HG03039 (cell line): ENCODE measurements around the gene PKP1.
"Not testable (repeated sequence)": the region's sequence is repeated elsewhere in the genome, so short reads cannot be mapped to it uniquely, and the experiment has no call there.

Source experiments
- ATAC-seq: cut with Tn5 transposase; IDR thresholded peaks from one replicate; pipeline ENCODE4 v1.9.1; 2021; ENCODE audit warnings: mild to moderate bottlenecking, moderate library complexity; ENCODE audit not compliant: unreplicated experiment

PKP1 gene

GRCh38 chr1:201282931-201283829 is at the start of gene PKP1:
Gene PKP1, plus strand, starts transcription at chr1:201283506. Its CDS starts 197 bp downstream, at chr1:201283703.
- no peak for ATAC-seq

GRCh38 chr1:201239646-201240045 is 43.7 kb upstream of the PKP1 start:
- not testable (repeated sequence) for ATAC-seq

GRCh38 chr1:201240171-201240570 is 43.1 kb upstream of the PKP1 start:
- ATAC-seq: no peak

- ATAC-seq: no peak
Observed at GRCh38 chr1:201241736-201242135, 41.6 kb upstream of the PKP1 start.

GRCh38 chr1:201245082-201245481 is 38.2 kb upstream of the PKP1 start:
- ATAC-seq: no peak

GRCh38 chr1:201248721-201249559 is 34.4 kb upstream of the PKP1 start:
- no peak for ATAC-seq

GRCh38 chr1:201250326-201251011 is 32.8 kb upstream of the PKP1 start:
- no peak for ATAC-seq

- no peak for ATAC-seq
Observed at GRCh38 chr1:201251411-201251810, 31.9 kb upstream of the PKP1 start.

GRCh38 chr1:201251851-201252430 is 31.4 kb upstream of the PKP1 start:
- no peak for ATAC-seq

GRCh38 chr1:201252944-201253371 is 30.3 kb upstream of the PKP1 start:
- ATAC-seq: no peak

- no peak for ATAC-seq
Observed at GRCh38 chr1:201253411-201253810, 29.9 kb upstream of the PKP1 start.

- no peak for ATAC-seq
Observed at GRCh38 chr1:201253906-201254624, 29.2 kb upstream of the PKP1 start.

- ATAC-seq: no peak
Observed at GRCh38 chr1:201254625-201255478, 28.5 kb upstream of the PKP1 start.

- ATAC-seq: no peak
Observed at GRCh38 chr1:201255479-201256362, 27.6 kb upstream of the PKP1 start.

- not testable (repeated sequence) for ATAC-seq
Observed at GRCh38 chr1:201258132-201258531, 25.2 kb upstream of the PKP1 start.

GRCh38 chr1:201258763-201259230 is 24.5 kb upstream of the PKP1 start:
- ATAC-seq: no peak

GRCh38 chr1:201259476-201260235 is 23.6 kb upstream of the PKP1 start:
- no peak for ATAC-seq
